Right ventricle myocardium inferior (tissue), 1 donor: Measurements from ENCODE around the gene EFHD2. TPM values are rescaled to one million over a fixed set of nuclear protein-coding genes. Genes with fewer than 3 reads are reported as not detected.
A peak's percentile ranks its signal among the peaks of the same experiment; 100 is the strongest.
"Not testable (repeated sequence)": the region's sequence is repeated elsewhere in the genome, so short reads cannot be mapped to it uniquely, and the experiment has no call there.

ENCODE experiments used
- ATAC-seq: fragments of 200-7000 bp; cut with Tn5 transposase; one replicate; pipeline ENCODE4 v1.9.1; 2020; ENCODE audit warnings: mild to moderate bottlenecking, moderate library complexity
- DNase-seq: peaks from one replicate; pipeline ENCODE4 v3.0.0; 2021; ENCODE audit errors: missing footprints
- intact Hi-C: fragments of 100-400 bp; cut with DNase I; formaldehyde crosslinking; loops from one replicate; pipeline ENCODE4 v1.11.0; 2022
- total RNA-seq: library from RNA; stranded (reverse); fragmentation: NEBNext Ultra II Directional; extraction: Animal tissue kit (Norgen Biotek cat#: 25700); gene quantifications from one replicate; pipeline ENCODE4 v1.2.1, GENCODE V29; 2021
- donor health status: DM: no; HTN: yes; CAD: no; lungs with severe emphysema.

Gene EFHD2
- total RNA-seq, 1 donor from 2014 or later, result 14.7 TPM

DNA sequence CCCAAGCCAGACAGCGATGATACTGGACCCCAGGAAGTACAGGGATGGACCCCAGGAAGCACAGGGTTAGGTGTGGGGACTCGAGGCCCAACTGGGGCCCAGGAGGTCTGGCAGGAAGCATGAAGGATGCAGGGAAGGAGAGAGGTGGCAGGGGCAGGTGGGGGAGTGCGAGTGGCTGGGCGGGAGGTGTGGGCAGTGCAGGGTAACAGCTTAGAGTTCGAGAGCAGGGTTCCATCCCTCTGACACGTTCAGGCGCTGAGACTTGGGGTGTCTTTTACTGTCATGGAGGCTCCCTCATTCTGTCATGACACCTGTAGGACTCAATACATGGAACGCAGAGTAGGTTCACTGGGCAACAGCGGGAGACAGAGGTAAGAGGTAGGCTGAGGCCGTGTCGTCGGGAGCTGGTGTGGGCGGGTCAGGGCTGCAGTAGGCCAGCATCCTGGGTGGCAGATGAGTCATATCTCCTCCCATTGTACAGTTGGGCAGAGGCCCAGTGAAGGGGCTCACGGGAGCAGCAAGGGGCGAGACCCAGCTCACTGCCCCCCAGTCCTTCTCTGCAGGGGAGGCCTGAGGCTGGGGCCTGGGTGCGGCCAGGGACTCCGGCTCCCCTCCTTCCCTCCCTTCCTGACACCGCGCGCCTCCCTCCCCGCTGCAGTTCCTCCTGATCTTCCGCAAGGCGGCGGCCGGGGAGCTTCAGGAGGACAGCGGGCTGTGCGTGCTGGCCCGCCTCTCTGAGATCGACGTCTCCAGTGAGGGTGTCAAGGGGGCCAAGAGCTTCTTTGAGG is 17.0 kb downstream of the EFHD2 start:
- intact Hi-C loops, result no loop called here
- DNase-seq (no peak), ATAC-seq (peak; percentile 18)

DNA sequence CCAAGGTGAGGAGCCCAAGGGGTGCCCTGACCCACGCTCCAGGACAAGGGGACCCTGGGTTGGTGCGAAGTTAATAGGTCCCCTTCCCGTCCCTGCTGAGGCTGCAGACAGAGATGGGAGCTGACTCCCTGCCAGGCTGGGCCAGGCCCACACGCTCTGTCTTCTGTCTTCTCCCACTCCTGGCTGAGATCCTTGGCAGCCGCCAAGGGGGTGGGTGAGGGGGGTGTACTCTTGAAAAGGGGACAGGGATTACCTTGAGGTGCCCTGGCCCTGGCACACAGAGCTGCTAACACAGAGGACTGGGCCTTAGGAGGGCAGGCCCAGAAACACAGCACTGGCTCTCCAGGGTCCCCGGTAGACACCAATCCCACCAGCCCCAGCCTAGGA is 17.6 kb downstream of the EFHD2 start:
- DNase-seq (no peak), ATAC-seq (peak; percentile 23)
- intact Hi-C loops, result no loop called here

DNA sequence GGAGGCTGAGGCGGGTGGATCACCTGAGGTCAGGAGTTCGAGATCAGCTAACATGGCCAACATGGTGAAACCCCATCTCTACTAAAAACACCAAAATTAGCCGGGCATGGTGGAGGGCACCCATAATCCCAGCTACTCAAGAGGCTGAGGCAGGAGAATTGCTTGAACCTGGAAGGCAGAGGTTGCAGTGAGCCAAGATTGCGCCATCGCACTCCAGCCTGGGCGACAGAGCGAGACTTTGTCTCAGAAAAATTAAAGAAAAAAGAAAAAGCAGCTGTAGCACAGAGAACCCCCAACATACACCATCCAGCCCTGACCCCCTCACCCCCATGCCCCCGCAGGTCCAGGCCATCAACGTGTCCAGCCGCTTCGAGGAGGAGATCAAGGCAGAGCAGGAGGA is 18.6 kb downstream of the EFHD2 start:
- DNase-seq, result peak; percentile 20
- intact Hi-C loops, ATAC-seq: not testable (repeated sequence)

DNA sequence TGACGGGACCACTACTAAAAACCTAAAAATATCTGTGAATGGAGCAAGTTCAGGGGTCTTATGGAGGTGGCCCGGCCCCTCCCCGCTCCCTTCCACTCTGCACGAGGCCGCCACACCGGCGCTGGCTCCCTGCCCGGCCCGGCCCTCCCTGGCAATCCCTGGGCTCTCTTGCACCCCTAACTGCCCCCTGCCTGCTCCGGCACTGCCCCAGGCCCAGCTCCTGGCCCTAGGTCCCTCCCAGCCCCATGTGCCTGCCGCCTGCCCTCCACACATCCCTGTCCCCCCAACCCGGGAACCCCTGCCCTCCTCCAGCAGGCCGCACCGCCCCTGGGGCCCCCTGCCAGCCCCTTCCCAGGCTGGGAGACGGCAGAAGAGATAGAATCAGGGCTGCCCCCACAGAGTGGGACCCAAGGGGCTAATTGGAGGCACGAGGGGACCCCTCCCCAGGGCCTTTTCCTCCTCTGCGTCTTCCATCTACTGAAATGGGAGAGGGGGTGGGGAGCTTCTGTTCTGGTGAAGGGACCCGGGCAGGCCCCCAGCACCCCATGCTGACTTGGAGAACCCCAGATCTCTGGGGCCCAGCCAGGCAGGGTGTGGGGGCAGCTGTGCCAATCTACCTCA is 19.2 kb downstream of the EFHD2 start:
- intact Hi-C loops, result no loop called here
- ATAC-seq (no peak), DNase-seq (peak; percentile 39)

DNA sequence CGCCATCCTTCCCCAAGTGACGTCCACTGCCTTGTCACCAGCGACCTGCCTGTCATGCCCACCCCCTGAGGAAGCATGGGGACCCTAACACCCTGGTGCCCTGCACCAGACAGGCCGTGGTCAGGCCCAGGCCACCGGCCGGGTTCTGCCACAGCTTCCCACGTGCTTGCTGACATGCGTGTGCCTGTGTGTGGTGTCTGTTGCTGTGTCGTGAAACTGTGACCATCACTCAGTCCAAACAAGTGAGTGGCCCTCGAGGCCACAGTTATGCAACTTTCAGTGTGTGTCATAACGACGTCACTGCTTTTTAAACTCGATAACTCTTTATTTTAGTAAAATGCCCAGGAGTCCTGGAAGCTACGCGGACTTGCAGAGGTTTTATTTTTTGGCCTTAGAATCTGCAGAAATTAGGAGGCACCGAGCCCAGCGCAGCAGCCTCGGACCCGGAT is 20.0 kb downstream of the EFHD2 start:
- intact Hi-C loops, result loop anchor here (5.0 kb wide), 1 partner anchor 73 kb away; no protein-coding TSS in a partner anchor
- ATAC-seq (no peak), DNase-seq (peak; percentile 50)

DNA sequence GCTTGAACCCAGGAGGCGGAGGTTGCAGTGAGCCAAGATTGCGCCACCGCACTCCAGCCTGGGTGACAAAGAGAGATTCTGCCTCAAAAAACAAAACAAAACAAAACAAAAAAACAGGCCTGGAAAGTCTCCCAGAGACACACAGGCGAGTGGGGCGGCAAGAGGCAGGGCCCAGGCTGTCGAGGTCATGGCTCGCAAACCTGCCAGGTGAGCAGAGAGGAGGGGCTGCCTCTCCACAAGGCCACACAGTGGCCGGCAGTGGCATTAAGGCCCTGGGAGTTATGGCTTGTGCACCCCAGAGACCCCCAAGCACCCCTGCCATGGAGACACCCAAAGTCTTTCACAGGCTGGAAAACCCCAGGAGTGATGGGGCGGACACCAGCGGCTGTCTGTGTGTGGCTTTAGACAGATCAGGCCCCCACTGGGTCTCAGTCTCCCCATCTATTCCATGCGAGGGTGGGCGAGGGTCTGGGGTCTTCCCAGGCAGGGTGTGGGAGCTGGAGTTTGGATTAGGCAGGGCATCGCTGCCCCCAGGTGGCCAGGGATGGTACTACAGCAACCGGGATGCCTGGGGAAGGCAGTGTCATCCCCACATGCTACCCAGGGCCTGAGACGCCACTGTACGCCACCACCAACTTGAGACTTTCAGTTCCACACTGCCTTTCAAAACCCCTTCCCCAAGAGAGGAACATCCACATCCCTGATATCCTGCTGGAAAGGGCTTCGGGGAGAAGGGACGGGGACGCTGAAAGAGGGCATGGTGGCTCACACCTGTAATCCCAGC is 21.3 kb downstream of the EFHD2 start:
- intact Hi-C loops, result loop anchor here (1.0 to 5.0 kb wide), 2 partner anchors 71 to 107 kb away; no protein-coding TSS in a partner anchor
- DNase-seq, result peak; percentile 85

DNA sequence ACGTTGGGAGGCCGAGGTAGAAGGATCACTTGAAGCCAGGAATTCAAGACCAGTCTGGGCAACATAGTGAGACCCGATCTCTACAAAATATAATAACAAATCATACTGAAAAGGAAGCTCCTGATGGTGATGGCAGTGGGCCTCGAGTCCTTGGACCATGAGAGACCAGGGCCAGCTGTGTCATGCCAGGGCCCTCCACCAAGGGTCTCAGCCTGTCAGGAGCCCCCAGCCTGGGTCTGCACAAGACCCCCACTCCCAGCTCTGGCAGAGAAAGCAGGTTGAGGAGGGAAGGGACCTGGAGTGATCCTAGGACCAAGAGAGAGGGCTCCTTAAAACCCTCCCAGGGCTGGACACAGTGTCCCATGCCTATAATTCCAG is 21.9 kb downstream of the EFHD2 start:
- ATAC-seq, result no peak
- no peak for DNase-seq
- intact Hi-C loops, result loop anchor here (1.0 to 5.0 kb wide), 2 partner anchors 71 to 107 kb away; no protein-coding TSS in a partner anchor

More for the DNA sequence above, 21.3 kb downstream of the EFHD2 start:
- peak; percentile 67 for ATAC-seq

DNA sequence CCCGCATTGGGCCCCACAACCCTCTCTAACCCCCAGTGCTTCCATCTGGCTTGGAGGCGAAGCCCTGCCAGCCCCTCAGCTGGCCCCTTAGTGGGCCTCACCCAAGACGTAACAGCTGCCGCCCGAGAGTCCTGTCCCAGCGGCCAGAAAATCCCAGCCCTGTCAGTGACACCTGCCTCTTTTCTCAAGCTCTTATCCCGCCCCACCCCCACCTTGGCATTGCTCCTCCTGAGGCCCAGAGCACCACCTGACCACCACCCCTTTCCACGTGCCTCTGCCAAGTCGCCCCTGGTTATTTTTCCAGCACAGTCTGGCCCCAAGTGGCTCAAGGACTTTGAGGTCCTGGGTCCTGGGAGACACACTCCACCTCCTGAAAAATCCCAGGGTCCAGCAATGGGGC is 22.6 kb downstream of the EFHD2 start:
- DNase-seq (no peak), ATAC-seq (no peak)
- intact Hi-C loops, result loop anchor here (5.0 kb wide), 1 partner anchor 70 kb away; no protein-coding TSS in a partner anchor

DNA sequence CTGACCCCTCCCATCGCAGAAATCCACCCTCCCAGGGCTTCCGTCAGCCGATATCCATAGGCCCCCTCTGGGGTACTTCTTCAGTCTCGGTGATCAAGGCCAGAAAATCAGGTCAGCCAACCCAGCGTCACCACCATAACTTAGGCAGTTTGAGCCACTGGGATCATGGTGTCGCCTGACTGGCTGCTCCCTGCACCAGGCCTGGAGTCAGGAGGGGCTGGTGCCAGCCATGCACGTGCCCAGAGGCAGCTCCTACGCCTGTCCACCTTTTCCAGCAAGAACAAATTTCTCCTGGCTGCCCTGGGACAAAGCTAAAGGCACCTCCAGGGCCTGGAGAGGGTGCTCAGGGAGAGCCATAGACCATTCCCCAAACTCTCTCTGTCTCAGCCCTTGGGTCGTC is 23.8 kb downstream of the EFHD2 start:
- no peak for DNase-seq
- intact Hi-C loops, result loop anchor here (5.0 kb wide), 1 partner anchor 69 kb away; no protein-coding TSS in a partner anchor

DNA sequence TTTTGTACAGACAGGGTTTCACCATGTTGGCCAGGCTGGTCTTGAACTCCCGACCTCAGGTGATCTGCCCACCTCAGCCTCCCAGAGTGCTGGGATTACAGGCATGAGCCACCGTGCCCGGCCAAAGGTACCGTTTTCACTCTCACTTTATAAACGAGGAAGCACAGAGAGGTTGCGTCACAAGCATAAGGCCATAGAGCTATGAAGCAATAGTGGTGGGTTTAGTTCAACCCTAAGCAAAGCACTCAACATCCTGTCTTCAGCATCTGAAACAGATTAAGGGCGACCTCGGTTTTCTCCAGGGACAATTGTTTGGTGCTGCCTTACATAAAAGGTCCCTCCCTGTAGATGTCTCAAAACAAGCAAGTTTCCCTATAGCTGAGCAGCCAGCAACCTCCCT is 25.1 kb downstream of the EFHD2 start:
- not testable (repeated sequence) for DNase-seq, ATAC-seq
- intact Hi-C loops, result loop anchor here (5.0 kb wide), 1 partner anchor 68 kb away; no protein-coding TSS in a partner anchor

More for the DNA sequence above, 23.8 kb downstream of the EFHD2 start:
- ATAC-seq, result no peak

DNA sequence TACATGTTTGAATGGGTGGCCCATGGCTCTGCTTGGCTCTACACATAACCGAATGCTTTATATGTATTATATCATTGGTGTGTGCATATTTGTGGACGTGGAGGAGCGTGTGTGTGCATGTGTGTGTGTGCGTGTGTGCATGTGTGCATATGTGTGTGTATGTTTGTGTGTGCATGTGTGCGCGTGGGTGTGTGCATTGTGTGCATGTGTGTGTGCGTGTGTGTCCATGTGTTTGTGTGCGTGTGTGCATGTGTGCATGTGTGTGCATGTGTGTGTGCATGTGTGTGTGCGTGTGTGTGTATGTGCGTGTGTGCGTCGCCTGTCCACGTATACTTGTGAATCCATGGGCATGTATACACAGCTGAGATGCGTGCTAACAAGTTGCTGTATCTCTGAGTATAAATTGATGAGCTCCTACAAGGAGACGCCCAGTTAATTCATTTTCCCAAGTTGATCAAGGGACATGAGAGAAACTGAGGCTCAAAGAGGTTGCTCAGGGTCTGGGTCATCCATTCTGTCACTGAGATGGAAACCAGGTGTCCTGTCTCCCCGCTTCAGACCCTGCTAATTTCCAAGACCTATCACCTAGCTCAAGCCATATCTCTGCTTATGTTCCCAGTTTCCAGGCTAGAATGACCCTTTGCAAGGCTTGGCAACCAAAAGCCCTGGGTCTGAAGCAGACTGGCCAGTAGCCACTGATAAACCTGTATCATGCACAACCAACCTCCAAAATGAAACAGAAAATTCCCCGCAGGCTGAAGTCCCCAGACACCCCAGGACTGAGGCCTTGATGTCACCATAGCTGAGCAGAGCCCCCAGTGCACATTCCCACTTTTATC is 25.8 kb downstream of the EFHD2 start:
- no peak for DNase-seq
- no peak for ATAC-seq
- intact Hi-C loops, result no loop called here

DNA sequence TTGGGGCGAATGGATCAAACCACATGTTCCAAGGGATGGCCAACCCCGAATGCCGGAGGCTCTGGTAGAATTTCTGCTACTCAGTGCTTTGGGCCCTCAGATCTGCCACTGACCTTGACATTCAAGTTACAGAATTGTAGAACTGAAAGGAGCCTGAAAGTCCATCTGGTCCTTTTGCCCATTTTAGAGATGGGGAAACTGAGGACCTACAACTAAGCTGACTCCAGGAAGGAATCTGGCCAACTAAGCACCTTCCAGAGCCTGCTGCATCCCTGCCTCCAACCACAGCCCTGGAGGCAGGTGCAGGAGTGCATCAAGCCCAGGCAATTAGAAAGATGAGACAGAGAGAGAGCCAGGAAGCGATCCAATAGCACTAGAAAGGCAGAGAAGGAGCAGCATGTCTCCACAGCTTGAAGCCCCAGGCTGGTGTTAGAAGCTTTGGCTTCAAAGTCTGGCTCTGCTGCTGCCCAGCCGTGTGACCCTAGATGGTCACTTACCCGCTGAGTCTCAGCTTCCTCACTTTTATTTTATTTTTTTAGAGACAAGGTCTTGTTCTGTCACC is 27.3 kb downstream of the EFHD2 start:
- ATAC-seq (no peak), DNase-seq (no peak)
- intact Hi-C loops, result no loop called here

DNA sequence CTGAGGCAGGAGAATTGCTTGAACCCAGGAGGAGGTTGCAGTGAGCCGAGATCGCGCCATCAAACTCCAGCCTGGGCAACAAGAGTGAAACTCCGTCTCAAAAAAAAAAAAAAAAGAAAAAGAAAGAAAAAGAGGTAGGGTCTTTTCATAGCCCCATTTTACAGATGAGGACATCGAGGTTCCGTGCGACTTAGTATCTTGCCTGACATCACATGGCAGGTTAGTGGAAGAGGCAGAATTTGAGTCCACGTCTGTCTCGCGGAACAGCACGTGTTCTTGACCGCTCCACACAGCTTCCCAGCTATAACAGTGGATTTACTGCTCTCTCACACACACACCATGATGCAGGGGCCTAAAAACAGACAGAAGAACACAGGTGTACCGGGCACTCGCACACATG is 29.6 kb downstream of the EFHD2 start:
- intact Hi-C loops, result no loop called here
- ATAC-seq, result no peak
- DNase-seq, result no peak

DNA sequence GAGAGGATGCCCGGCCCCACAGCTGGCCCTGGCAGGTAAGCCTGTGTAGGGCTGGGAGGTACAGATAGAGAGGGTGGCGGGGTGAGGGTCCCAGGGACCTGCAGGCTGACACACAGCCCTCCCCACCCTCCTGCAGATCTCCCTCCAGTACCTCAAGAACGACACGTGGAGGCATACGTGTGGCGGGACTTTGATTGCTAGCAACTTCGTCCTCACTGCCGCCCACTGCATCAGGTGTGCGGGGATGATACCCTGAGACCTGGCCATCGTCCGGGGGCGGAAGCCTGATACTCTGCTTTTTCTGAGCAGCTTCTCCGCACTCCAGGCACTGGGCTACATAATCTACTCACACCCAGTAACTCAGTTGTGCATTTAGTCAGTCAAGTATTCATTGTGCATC is 30.7 kb downstream of the EFHD2 start:
- no peak for DNase-seq
- ATAC-seq, result no peak
- intact Hi-C loops, result no loop called here

DNA sequence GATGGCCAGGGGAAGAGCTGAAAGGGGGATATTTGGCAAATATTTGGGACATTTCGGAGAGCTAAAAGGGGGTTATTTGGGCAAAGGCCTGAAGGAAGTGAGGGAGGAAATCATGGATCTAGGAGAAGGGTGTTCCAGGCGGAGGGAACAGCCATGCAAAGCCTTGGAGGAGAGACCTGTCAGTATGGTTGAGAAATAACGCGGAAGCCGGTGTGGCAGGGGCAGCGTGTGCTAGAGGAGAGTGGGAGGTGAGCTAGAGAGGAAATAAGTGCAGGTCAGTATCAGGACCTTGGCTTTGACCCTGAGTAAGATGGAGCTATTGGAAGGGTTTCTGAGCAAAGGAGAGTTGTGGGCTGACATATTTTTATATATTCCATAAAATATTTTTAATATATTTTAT is 31.6 kb downstream of the EFHD2 start:
- ATAC-seq (no peak), DNase-seq (no peak)
- intact Hi-C loops, result no loop called here

DNA sequence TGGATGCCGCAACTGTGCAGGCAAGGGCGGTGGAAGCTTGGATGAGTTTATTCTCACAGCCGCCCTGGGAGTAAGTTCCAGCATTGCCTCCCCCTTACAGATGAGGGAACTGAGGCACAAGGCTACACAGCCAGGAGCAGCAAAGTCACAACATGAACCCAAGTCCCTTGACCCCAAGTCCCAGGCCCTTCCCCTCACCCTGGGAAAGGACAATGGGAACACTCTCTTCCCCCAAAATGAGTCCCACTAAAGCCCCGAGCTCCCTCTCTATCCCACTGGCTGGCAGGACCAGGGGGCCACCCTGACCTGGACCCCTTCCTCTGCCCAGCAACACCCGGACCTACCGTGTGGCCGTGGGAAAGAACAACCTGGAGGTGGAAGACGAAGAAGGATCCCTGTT is 32.4 kb downstream of the EFHD2 start:
- no peak for DNase-seq
- no peak for ATAC-seq
- intact Hi-C loops, result no loop called here

DNA sequence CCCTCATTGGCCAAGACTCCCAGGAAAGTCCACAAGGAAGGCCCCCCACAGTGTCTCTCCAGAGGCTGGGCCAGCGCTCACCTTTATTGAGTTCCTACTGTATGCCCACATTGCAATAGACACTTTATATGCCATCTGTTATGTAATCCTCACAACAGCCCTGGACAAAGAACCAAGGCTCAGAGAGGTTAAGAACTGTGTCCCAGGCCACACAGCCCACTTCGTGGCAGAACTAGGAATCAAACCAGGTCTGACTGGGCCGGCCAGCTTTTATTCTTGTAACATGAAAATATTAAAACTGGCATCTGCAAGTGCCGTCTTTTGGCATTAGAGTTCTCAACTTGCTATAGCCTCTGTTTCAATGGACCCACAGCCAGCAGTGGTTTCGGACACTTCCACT is 33.1 kb downstream of the EFHD2 start:
- intact Hi-C loops, result no loop called here

DNA sequence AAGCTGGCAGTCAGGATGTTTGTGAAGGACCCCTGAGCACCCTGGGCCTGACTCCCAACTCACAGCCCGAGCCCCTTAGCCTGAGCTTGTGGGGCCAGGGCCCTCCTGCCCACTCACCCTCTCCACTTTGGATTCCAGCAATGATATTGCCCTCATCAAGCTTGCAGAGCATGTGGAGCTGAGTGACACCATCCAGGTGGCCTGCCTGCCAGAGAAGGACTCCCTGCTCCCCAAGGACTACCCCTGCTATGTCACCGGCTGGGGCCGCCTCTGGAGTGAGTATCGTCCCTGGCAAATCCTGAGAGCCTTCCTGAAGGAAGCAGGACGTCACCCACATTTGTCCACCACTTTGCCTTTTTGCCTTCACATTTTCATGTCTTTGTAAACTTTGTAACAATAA is 33.6 kb downstream of the EFHD2 start:
- DNase-seq (no peak), ATAC-seq (no peak)
- intact Hi-C loops, result no loop called here

More for the DNA sequence above, 33.1 kb downstream of the EFHD2 start:
- ATAC-seq (no peak), DNase-seq (no peak)
